GM18858 (cell line): ENCODE results near the gene NF1.

ENCODE experiments used
- ATAC-seq: cut with Tn5 transposase; IDR thresholded peaks from one replicate; pipeline ENCODE4 v1.9.1; 2021; ENCODE audit not compliant: unreplicated experiment

The NF1 gene

GRCh38 chr17:31418773-31419350 is 324.1 kb downstream of the NF1 start:
- no peak for ATAC-seq

DNA sequence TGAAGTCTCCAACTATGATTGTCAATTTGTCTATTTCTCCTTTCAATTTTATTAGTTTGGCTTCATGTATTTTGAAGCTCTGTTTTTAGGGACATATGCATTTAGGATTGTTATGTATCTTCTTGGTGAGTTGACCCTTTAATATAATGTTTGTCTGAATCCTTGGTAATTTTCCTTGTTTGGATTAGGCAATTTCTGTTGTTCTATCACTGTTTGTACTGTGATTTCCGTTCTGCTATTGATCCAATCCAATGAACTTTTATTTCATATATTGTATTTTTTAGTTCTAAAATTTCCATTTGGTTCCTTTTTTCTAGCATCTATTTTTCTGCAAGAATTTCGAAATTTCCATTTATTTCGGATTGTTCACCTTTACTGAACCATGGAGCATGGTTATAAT is 327.7 kb downstream of the NF1 start:
- no peak for ATAC-seq

DNA sequence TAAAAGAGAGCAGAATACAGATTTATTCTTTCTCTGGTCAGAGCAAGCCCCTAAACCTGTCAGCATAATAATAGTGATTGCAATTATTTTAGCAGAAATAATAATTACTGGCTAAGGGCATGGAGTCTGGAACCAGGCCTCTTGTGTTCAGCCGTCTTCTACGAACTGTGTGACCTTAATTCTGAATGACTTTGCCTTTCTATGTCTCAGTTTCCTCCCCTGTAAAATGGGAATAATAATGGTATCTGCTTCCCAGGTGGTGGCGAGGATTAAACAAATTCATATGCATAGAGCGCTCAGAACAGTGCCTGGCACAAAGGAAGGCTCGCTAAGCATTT is 330.1 kb downstream of the NF1 start:
- no peak for ATAC-seq

GRCh38 chr17:31425282-31426040 is 330.7 kb downstream of the NF1 start:
- no peak for ATAC-seq
